HPDE6-E6E7 (cell line): ENCODE results near the gene HLA-DMA.
"Not testable (repeated sequence)": the region's sequence is repeated elsewhere in the genome, so short reads cannot be mapped to it uniquely, and the experiment has no call there.

Experiments
- DNase-seq: peaks from one replicate; pipeline ENCODE4 v3.0.0; 2011; ENCODE audit warnings: missing footprints; ENCODE audit errors: extremely low spot score

The HLA-DMA gene

GRCh38 chr6:32954986-32955802, 2.3 kb upstream of the HLA-DMA start:
- no peak for DNase-seq

GRCh38 chr6:32954267-32954666, 1.4 kb upstream of the HLA-DMA start:
- no peak for DNase-seq

GRCh38 chr6:32953775-32954174, 878 bp upstream of the HLA-DMA start:
- no peak for DNase-seq

GRCh38 chr6:32950449-32950848, 2.4 kb downstream of the HLA-DMA start:
- DNase-seq = no peak

- no peak for DNase-seq
Measured at GRCh38 chr6:32950010-32950409, 2.9 kb downstream of the HLA-DMA start.

GRCh38 chr6:32949113-32949512, 3.8 kb downstream of the HLA-DMA start:
- no peak for DNase-seq

- no peak for DNase-seq
Measured at GRCh38 chr6:32947552-32948465, 5.1 kb downstream of the HLA-DMA start.

- no peak for DNase-seq
Measured at GRCh38 chr6:32946893-32947292, 6.0 kb downstream of the HLA-DMA start.

- DNase-seq = no peak
Measured at GRCh38 chr6:32945953-32946352, 6.9 kb downstream of the HLA-DMA start.

- DNase-seq = no peak
Measured at GRCh38 chr6:32945108-32945760, 7.7 kb downstream of the HLA-DMA start.

- DNase-seq = no peak
Measured at GRCh38 chr6:32943864-32944649, 8.8 kb downstream of the HLA-DMA start.

GRCh38 chr6:32942555-32943123, 10.3 kb downstream of the HLA-DMA start:
- not testable (repeated sequence) for DNase-seq

- no peak for DNase-seq
Measured at GRCh38 chr6:32941214-32941768, 11.6 kb downstream of the HLA-DMA start.

- peak; percentile 93 for DNase-seq
Measured at GRCh38 chr6:32940656-32941213, 12.2 kb downstream of the HLA-DMA start, which contains the start of gene HLA-DMB. Gene HLA-DMB, minus strand, starts transcription at chr6:32941028. Its CDS starts 221 bp downstream, at chr6:32940807.

- DNase-seq = no peak
Measured at GRCh38 chr6:32938494-32938893, 14.4 kb downstream of the HLA-DMA start.

GRCh38 chr6:32937230-32937633, 15.7 kb downstream of the HLA-DMA start:
- no peak for DNase-seq

- DNase-seq = no peak
Measured at GRCh38 chr6:32936239-32937152, 16.4 kb downstream of the HLA-DMA start.

GRCh38 chr6:32935551-32936238, 17.2 kb downstream of the HLA-DMA start:
- DNase-seq = no peak
